Suprapubic skin (tissue), 4 donors: Measurements from ENCODE around the gene GNPDA2.

Experiments used
- POLR2A ChIP-seq, 2 donors: fragments of 450-650 bp; IDR thresholded peaks; one replicate each; pipeline ENCODE4 v1.6.1; 2017; ENCODE audit warnings: antibody characterized with exemption in 2 of 2, mild to moderate bottlenecking in 2 of 2, moderate library complexity in 2 of 2
- POLR2AphosphoS5 ChIP-seq, 3 donors: sonication (generic); formaldehyde crosslinking; IDR thresholded peaks; one replicate each; pipeline ENCODE4 v1.6.1; 2017; ENCODE audit warnings: antibody characterized with exemption in 3 of 3

- TF ChIP-seq POLR2AphosphoS5 (IDR thresholded peaks at IDR 0.05) (no peak), POLR2A (IDR thresholded peaks at IDR 0.05) (no peak)
These were observed 6.0 kb downstream of the GNPDA2 start for GRCh38 chr4:44720371-44720770.
